Lung microvascular endothelial cell (primary cell): ENCODE measurements around the gene RAB11FIP4. TPM values are rescaled to one million over a fixed set of nuclear protein-coding genes. Genes with fewer than 3 reads are reported as not detected.

Experiments used
- DNase-seq, 2 donors: peaks; one replicate each; pipeline versions ENCODE4 v3.0.0 to v3.0.0-alpha.2; 2010; ENCODE audit warnings: low read depth in 2 of 2
- total RNA-seq: library from RNA; depleted of rRNA; stranded (reverse); fragments of >200 nt; gene quantifications from 2 replicates; pipeline ENCODE4 v1.2.1, GENCODE V29; 2014

Gene RAB11FIP4
- total RNA-seq, 1 donor from 2014 or later = 0.20 TPM

- no peak for DNase-seq
Measured at GRCh38 chr17:31457391-31458234, 66.1 kb downstream of the RAB11FIP4 start.

- no peak for DNase-seq
Measured at GRCh38 chr17:31458829-31459228, 67.4 kb downstream of the RAB11FIP4 start.

- DNase-seq = no peak
Measured at GRCh38 chr17:31459716-31460115, 68.2 kb downstream of the RAB11FIP4 start.

- no peak for DNase-seq
Measured at GRCh38 chr17:31460226-31460721, 68.8 kb downstream of the RAB11FIP4 start.

GRCh38 chr17:31461227-31461810, 69.8 kb downstream of the RAB11FIP4 start:
- no peak for DNase-seq

GRCh38 chr17:31462261-31462660, 70.8 kb downstream of the RAB11FIP4 start:
- no peak for DNase-seq

- no peak for DNase-seq
Measured at GRCh38 chr17:31466096-31466760, 74.8 kb downstream of the RAB11FIP4 start.

GRCh38 chr17:31467502-31468256, 76.2 kb downstream of the RAB11FIP4 start:
- DNase-seq = peak in 1 of 2 donors; percentile 45

- no peak for DNase-seq
Measured at GRCh38 chr17:31469959-31470358, 78.5 kb downstream of the RAB11FIP4 start.

- DNase-seq = no peak
Measured at GRCh38 chr17:31470592-31470991, 79.1 kb downstream of the RAB11FIP4 start.

GRCh38 chr17:31472137-31472536, 80.7 kb downstream of the RAB11FIP4 start:
- no peak for DNase-seq

GRCh38 chr17:31475378-31476162, 84.1 kb downstream of the RAB11FIP4 start:
- DNase-seq = no peak

- DNase-seq = no peak
Measured at GRCh38 chr17:31476525-31477416, 85.3 kb downstream of the RAB11FIP4 start.

GRCh38 chr17:31477417-31478055, 86.1 kb downstream of the RAB11FIP4 start:
- no peak for DNase-seq

GRCh38 chr17:31479062-31479408, 87.6 kb downstream of the RAB11FIP4 start:
- DNase-seq = no peak

GRCh38 chr17:31479524-31479923, 88.0 kb downstream of the RAB11FIP4 start:
- no peak for DNase-seq

- DNase-seq = no peak
Measured at GRCh38 chr17:31480067-31480466, 88.6 kb downstream of the RAB11FIP4 start.

GRCh38 chr17:31480904-31481782, 89.7 kb downstream of the RAB11FIP4 start:
- no peak for DNase-seq

- no peak for DNase-seq
Measured at GRCh38 chr17:31481783-31482081, 90.3 kb downstream of the RAB11FIP4 start.
